8988T (cell line): Measurements from ENCODE around the gene TPD52L1.
"Not testable (repeated sequence)": the region's sequence is repeated elsewhere in the genome, so short reads cannot be mapped to it uniquely, and the experiment has no call there.

Experiments
- DNase-seq: peaks from one replicate; pipeline ENCODE4 v3.0.0; 2011

Gene TPD52L1, protein sequence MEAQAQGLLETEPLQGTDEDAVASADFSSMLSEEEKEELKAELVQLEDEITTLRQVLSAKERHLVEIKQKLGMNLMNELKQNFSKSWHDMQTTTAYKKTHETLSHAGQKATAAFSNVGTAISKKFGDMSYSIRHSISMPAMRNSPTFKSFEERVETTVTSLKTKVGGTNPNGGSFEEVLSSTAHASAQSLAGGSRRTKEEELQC

DNA sequence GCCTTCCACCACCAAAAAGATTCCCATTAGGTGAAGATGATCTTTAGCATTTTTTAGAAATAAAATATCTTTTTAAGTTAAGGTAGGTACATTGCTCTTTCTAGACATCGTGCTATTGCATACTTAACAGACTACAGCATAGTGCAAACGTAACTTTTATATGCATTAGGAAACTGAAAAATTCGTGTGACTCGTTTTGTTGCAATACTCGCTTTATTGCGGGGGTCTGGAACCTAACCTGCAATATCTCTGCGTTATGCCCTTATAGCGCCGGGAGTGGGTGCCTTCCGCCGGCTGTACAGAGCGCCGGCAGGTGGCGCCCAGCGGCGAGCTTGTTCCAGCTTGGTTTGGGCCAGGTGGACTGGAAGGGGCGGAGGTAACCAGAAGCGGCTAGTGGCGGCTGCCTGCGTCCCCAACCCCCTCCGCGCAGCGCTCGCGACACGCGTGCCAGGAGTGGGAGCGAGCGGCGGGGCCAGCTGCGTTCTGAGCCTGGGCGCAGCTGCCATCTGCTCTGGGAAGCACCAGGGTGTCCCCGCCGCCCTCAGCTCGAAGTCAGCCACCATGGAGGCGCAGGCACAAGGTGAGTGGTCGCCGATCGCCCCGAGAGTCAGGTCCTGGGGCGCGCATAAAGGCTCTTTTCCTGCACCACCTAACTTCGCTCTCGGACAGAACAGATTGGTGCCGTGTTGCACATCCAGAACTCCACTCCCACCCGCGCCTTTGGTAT is at the start of gene TPD52L1:
Gene TPD52L1, plus strand, starts transcription at position 383 of the 727 bp plus-strand sequence. Its CDS starts 179 bp downstream, at position 562.
- DNase-seq = peak; percentile 75

DNA sequence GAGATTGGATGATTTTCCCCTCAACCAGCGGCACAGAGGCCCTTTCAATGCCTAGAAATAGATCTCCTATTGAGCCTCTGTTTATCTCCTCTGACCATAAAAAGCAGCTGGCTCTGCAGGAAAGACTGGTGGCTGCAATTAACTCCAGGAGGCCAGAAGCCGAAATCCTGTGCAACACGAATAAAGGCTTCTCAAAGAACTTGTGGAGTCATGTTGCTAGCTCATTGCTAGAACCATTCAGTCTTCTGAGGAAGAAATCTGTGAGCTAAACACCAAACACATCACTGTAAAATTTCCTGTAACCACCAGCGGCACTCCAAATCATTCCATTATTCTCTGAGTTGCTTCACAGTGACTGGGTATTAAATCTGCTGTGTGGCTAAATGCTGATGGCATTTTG is 49.1 kb upstream of the TPD52L1 start:
- no peak for DNase-seq

- DNase-seq = no peak
Measured at GRCh38 chr6:125107048-125107447, 46.5 kb upstream of the TPD52L1 start.

DNA sequence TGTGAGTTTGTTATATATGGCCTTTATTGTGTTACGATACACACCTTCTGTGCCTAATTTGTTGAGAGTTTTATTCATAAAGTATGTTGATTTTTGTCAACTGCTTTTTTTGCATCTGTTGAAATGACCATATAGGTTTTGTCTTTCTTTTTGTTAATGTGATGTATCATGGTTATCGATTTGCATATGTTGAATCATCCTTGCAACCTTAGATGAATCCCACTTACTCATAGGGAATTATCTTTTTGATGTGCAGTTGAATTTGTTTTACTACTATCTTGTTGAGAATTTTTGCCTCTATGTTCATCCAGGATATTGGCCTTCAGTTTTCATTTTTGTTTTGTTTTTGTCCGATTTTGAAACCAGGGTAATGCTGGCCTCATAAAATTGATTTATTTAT is 45.7 kb upstream of the TPD52L1 start:
- DNase-seq = no peak

GRCh38 chr6:125110056-125110455 is 43.5 kb upstream of the TPD52L1 start:
- DNase-seq = no peak

DNA sequence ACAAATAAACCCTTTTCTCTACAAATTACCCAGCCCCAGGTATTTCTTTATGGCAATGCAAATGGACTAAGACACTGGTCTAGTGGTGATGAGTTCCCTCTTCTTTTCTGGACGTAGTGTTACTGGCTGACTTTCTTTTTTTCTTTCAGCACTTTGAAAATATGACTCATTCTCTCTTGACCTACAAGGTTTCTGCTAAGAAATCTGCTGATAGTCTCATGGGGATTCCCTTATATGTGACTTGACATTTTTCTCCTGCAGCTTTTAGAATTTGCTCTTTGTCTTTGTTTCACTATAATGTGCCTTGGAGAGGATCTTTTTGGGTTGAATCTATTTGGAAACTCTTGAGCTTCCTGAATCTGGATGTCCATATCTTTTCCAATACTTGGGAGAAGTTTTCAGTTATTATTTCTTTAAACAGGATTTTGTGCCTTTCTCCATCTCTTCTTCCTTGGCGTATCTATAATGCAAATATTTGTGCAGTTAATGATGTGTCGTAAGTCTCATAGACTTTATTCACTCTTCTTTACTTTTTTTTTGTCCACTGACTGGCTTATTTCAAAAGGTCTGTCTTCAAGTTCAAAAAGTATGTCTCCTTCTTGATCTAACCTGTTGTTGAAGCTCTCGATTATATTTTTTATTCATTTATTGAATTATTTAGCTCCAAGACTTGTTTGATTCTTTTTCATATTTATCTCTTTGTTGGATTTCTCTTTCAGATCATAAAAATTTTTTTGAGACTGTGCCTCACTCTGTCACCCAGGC is 42.2 kb upstream of the TPD52L1 start:
- DNase-seq = no peak

- DNase-seq = no peak
Measured at GRCh38 chr6:125112934-125113333, 40.6 kb upstream of the TPD52L1 start.

GRCh38 chr6:125114248-125114858 is 39.2 kb upstream of the TPD52L1 start:
- DNase-seq = no peak

- no peak for DNase-seq
Measured at GRCh38 chr6:125116170-125116569, 37.4 kb upstream of the TPD52L1 start.

DNA sequence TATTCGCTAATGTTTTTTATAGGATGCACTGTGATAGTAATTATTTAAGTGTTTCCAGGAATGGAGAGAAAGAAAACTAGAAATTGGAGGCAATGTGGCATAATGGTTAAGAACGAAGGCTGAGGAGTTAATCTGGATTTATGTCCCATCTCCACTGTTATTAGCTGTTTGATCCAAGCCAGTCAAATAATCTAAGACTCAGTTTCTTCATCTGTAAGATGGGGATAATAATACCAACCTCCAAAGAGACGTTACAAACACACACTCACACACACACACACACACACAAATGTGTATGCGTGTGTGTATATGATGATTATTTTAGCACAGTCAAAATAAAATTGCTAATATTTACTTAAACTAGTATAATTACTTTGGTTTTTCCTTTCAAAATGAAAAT is 36.9 kb upstream of the TPD52L1 start:
- no peak for DNase-seq

- no peak for DNase-seq
Measured at GRCh38 chr6:125117818-125118217, 35.8 kb upstream of the TPD52L1 start.

- no peak for DNase-seq
Measured at GRCh38 chr6:125120054-125120590, 33.5 kb upstream of the TPD52L1 start.

- no peak for DNase-seq
Measured at GRCh38 chr6:125121894-125122293, 31.7 kb upstream of the TPD52L1 start.

DNA sequence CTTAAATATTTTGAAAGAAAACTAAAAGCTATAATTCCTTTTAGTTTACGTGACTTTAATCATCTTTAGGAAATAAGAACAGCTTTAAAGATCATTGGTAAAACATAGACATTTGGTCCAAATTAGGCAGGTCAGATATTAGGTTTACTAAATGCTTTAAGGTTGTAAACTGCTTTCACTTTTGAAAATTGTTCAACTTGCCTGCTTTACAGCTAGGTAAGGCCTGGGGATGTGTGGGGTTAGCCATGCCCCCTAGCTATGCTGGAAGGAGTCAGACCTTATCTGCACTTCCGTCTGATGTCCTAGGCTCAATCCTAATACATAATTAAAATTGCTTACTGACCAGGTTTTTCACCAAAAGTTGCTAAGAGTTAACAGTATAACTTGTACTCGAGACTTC is 30.5 kb upstream of the TPD52L1 start:
- no peak for DNase-seq

DNA sequence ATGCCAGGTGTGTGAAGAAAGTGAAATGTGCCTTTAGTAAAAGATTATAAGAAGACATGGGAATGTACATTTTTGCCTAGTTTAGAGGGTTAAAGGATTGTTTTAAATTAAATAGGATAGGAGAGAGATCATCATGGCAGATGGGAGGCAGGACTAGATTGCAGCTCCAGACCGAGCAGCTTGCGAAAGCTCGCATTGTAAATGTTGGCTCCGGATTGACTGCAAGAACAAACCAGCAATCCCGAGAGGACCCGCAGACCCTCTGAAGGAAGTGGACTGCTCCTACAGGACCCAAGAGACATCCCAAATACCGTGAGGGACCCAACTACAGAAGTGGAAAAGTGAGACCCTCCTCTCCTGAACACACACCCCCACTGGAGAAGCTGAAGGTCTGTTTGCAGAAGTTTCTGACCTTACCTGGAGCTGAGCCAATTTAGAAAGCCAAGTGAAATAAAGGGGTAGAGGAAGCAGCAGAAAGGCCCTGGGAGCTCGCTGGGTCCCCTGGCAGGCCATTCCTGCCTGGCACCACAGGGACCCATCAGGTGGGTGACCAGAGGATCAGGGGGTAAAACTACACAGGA is 30.0 kb upstream of the TPD52L1 start:
- DNase-seq = no peak

GRCh38 chr6:125124049-125124669 is 29.4 kb upstream of the TPD52L1 start:
- DNase-seq = no peak

DNA sequence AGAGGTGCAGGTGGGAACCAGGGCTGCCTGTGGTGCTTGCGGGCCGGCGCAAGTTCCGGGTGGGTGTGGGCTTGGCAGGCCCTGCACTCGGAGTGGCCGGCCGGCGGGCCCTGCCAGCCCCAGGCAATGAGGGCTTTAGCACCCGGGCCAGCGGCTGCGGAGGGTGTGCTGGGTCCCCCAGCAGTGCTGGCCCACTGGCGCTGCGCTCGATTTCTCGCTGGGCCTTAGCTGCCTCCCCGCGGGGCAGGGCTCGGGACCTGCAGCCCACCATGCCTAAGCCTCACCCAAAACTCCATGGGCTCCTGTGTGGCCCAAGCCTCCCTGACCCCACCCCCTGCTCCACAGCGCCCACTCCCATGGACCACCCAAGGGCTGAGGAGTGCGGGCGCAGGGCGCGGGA is 27.7 kb upstream of the TPD52L1 start:
- DNase-seq = not testable (repeated sequence)

DNA sequence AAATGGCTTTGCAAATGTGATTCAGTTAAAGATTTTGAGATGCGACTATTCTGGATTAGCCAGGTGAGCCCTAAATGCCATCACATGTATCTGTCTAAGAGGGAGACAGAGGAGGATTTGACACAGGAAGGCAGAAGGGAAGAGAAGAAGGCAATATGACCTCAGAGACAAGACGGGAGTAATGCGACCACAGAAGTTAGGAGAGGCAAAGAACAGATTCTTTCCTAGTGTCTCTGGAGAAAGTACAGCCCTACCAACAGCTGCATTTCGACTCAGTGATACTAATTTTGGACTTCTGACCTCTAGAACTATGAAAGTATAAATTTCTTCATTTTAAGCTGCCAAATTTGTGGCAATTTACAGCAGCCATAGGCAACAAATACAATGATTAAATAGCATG is 24.2 kb upstream of the TPD52L1 start:
- DNase-seq = no peak

- no peak for DNase-seq
Measured at GRCh38 chr6:125132058-125132457, 21.5 kb upstream of the TPD52L1 start.

DNA sequence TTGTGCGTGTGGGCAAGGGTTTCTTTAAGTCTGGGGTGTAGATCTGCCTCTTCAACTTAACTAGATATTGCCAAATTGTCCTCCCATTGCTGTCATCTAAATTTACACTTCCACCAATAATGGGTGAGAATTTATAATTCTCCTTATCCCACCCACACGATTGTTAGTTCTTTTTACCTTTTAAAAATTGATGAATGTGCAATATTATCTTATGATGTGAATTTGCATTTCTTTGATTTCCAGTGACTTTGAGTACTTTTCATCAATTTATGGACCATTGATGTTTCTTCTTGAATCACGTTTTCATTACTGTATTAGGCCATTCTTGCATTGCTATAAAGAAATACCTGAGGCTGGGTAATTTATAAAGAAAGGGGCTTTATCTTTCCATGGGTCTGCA is 17.2 kb upstream of the TPD52L1 start:
- DNase-seq = no peak

GRCh38 chr6:125138083-125138482 is 15.5 kb upstream of the TPD52L1 start:
- DNase-seq = no peak

GRCh38 chr6:125140808-125141207 is 12.8 kb upstream of the TPD52L1 start:
- DNase-seq = no peak
